Osteocyte (in vitro differentiated cells): ENCODE data around the gene CTXN1. TPM values are rescaled to one million over a fixed set of nuclear protein-coding genes. Genes with fewer than 3 reads are reported as not detected.

Experiments used
- DNase-seq: peaks from one replicate; pipeline ENCODE4 v3.0.0; 2021; ENCODE audit warnings: mixed read lengths; ENCODE audit not compliant: unreplicated experiment; ENCODE audit errors: extremely low spot score
- H3K27ac Mint-ChIP-seq: one replicate; pipeline ENCODE4 v1.8.0; 2021; ENCODE audit warnings: mild to moderate bottlenecking, mixed read lengths; ENCODE audit not compliant: unreplicated experiment
- H3K27me3 Mint-ChIP-seq: one replicate; pipeline ENCODE4 v1.8.0; 2021; ENCODE audit warnings: mixed read lengths; ENCODE audit not compliant: unreplicated experiment
- H3K36me3 Mint-ChIP-seq: one replicate; pipeline ENCODE4 v1.8.0; 2021; ENCODE audit warnings: mixed read lengths; ENCODE audit not compliant: unreplicated experiment
- H3K4me1 Mint-ChIP-seq: one replicate; pipeline ENCODE4 v1.8.0; 2021; ENCODE audit warnings: mixed read lengths; ENCODE audit not compliant: unreplicated experiment
- H3K4me3 Mint-ChIP-seq: one replicate; pipeline ENCODE4 v1.8.0; 2021; ENCODE audit warnings: mild to moderate bottlenecking, moderate library complexity, mixed read lengths; ENCODE audit not compliant: unreplicated experiment
- H3K9me3 Mint-ChIP-seq: one replicate; pipeline ENCODE4 v1.8.0; 2021; ENCODE audit warnings: mixed read lengths; ENCODE audit not compliant: unreplicated experiment
- CTCF ChIP-seq: fragments of 200-600 bp; sonication (generic); IDR thresholded peaks from 2 replicates; pipeline ENCODE4 v1.5.0; 2021; ENCODE audit warnings: antibody characterized with exemption, mild to moderate bottlenecking, moderate library complexity
- total RNA-seq: library from RNA; stranded (reverse); gene quantifications from 2 replicates; pipeline ENCODE4 v1.2.1, GENCODE V29; 2021

Gene CTXN1
- total RNA-seq, 1 donor from 2014 or later, result 28.8 TPM

DNA sequence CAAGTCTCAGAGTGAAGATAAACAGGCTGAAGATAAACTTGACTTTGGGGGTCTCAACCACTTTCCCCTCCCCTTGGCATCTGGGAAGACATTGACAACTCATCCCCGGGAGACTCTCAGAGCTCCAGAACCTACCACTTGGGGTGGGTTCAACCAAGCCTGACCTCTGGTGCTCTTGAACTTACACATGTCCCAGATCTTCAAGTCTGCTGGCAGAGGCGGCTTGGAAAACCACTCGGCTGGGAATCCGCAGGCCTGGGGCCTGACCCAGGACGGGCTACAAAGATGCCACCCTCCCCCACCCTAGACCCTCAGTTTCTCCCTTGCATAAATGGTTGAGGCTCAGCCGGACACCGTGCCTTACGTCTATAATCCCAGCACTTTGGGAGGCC is 37.1 kb downstream of the CTXN1 start:
- H3K4me3 Mint-ChIP-seq, result peak overlapping the region; percentile 55
- no peak overlapping the region for H3K27ac Mint-ChIP-seq
- H3K4me1 Mint-ChIP-seq, result peaks cover 13% of the 10 kb centered on the region
- no peak for DNase-seq
- H3K27me3 Mint-ChIP-seq, result no peaks in the 10 kb centered on the region
- H3K36me3 Mint-ChIP-seq, result no peaks in the 10 kb centered on the region
- no peak for TF ChIP-seq CTCF
- no peaks in the 10 kb centered on the region for H3K9me3 Mint-ChIP-seq

DNA sequence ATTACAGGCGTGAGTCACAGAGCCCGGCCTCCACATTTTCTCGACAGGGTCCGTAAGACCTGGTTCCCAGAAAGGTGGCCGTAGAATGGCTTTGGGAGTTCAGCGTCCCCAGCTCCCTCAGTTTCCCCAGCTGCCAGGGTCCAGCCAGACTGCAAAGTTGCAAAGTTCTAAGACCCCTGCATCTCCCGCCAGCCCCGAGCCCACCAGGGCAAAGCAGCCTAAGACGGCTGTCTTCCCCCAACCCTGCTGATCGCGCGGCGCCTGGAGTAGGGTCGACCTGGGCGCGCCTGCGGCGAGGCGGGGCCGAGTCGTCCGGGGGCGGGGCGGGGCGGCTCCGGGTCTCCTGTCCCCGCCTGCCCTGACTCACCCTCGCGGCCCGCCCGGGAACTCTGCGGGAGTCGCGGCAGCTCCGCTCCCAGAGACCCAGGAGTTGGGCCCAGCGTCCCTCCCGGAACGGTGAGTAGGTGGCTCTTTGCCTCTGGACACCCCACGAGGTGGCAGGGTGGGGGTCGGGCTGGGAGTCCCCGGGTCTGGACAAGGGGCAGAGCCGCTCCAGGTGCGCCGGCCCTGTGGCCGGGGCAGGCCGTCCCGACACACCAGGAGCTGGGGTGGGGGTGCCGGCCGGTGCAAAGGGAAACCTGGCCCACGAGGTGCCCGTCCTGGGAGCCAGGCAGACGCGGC is 37.6 kb downstream of the CTXN1 start, which contains the start of gene LRRC8E:
Gene LRRC8E, plus strand, starts transcription at position 366 of the 681 bp plus-strand sequence. CDS start 7,094 bp downstream, outside the sequence.
- H3K4me3 Mint-ChIP-seq, result peak within 1 kb of the TSS; percentile 55
- no peak within 1 kb of the TSS for H3K27ac Mint-ChIP-seq
- H3K9me3 Mint-ChIP-seq, result no peaks in the 10 kb centered on the region
- TF ChIP-seq CTCF, result no peak
- peaks cover 15% of the 10 kb centered on the region for H3K4me1 Mint-ChIP-seq
- no peaks in the 10 kb centered on the region for H3K36me3 Mint-ChIP-seq
- H3K27me3 Mint-ChIP-seq, result no peaks in the 10 kb centered on the region
- DNase-seq, result no peak

- Mint-ChIP-seq H3K36me3 (no peaks in the 10 kb centered on the region), H3K27ac (no peak overlapping the region), H3K9me3 (no peaks in the 10 kb centered on the region), H3K4me1 (peaks cover 15% of the 10 kb centered on the region), H3K4me3 (no peak overlapping the region), H3K27me3 (no peaks in the 10 kb centered on the region)
- TF ChIP-seq CTCF, result no peak
- no peak for DNase-seq
These were observed 38.4 kb downstream of the CTXN1 start for GRCh38 chr19:7887408-7888144.

DNA sequence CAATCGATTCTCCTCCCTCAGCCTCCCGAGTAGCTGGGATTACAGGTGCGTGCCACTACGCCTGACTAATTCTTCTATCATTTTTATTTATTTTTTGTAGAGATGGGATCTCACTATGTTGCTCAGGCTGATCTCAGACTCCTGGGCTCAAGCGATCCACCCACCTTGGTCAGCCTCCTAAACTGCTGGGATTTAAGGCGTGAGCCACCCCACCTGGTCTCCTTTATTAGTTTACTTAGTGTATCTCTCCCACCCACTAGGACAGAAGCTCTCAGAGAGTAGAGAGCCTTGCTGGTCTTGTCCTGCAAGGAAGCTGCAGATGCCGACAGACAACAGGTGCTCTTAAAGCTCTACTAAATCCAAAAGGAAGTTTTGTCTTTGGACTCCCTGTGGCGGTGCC is 40.1 kb downstream of the CTXN1 start:
- no peak for TF ChIP-seq CTCF
- no peak overlapping the region for H3K27ac Mint-ChIP-seq
- peaks cover 9% of the 10 kb centered on the region for H3K4me1 Mint-ChIP-seq
- DNase-seq, result no peak
- no peak overlapping the region for H3K4me3 Mint-ChIP-seq
- no peaks in the 10 kb centered on the region for H3K27me3 Mint-ChIP-seq
- H3K9me3 Mint-ChIP-seq, result no peaks in the 10 kb centered on the region
- H3K36me3 Mint-ChIP-seq, result no peaks in the 10 kb centered on the region
